H1 (cell line): ENCODE measurements around the gene SPOCK1. TPM values are rescaled to one million over a fixed set of nuclear protein-coding genes. Genes with fewer than 3 reads are reported as not detected.

ENCODE experiments used
- CTCF ChIA-PET: fragments of 300-600 bp; sonication (Branson Sonifier 250); formaldehyde crosslinking; loops from one replicate; lab custom pipeline; 2021; ENCODE audit not compliant: partially characterized antibody; lab: Charles Lee
- POLR2A ChIA-PET: fragments of 300-600 bp; sonication (Branson Sonifier 250); formaldehyde crosslinking; loops from one replicate; lab custom pipeline; 2021; ENCODE audit warnings: inconsistent platforms; ENCODE audit not compliant: partially characterized antibody; lab: Charles Lee
- DNase-seq, 2 experiments: peaks; one replicate each; pipeline versions ENCODE4 v3.0.0 to v3.0.0-alpha.2; 2010 to 2022; ENCODE audit warnings: low spot score in 2 of 2, low read depth in 1 of 2, mixed read lengths in 1 of 2
- FAIRE-seq: peaks from 2 replicates; lab custom pipeline; 2011; peaks lifted over from hg19 to GRCh38; lab: Jason Lieb, UNC
- H2AFZ ChIP-seq: 2 replicates; pipeline ENCODE4 v1.8.1; 2012; ENCODE audit warnings: low read length, inconsistent platforms
- H2AK5ac ChIP-seq: 2 replicates; pipeline ENCODE4 v1.6.1; 2013; ENCODE audit warnings: low read depth, low read length
- H2BK120ac ChIP-seq: replicated peaks from 2 replicates; pipeline ENCODE3; 2013; ENCODE audit warnings: low read depth, low read length, inconsistent platforms
- H2BK12ac ChIP-seq: 2 replicates; pipeline ENCODE4 v1.6.1; 2013; ENCODE audit warnings: low read depth, low read length
- H2BK15ac ChIP-seq: 2 replicates; pipeline ENCODE4 v1.6.1; 2013; ENCODE audit warnings: low read length
- H2BK20ac ChIP-seq: 2 replicates; pipeline ENCODE4 v1.6.1; 2013; ENCODE audit warnings: low read length
- H2BK5ac ChIP-seq: 2 replicates; pipeline ENCODE4 v1.6.1; 2013; ENCODE audit warnings: low read depth, low read length
- H3K14ac ChIP-seq: 2 replicates; pipeline ENCODE4 v1.6.1; 2013; ENCODE audit warnings: inconsistent platforms; ENCODE audit not compliant: insufficient read length
- H3K18ac ChIP-seq: 2 replicates; pipeline ENCODE4 v1.6.1; 2013; ENCODE audit warnings: low read length; ENCODE audit errors: extremely low read depth
- H3K23ac ChIP-seq: 2 replicates; pipeline ENCODE4 v1.6.1; 2013; ENCODE audit warnings: inconsistent platforms; ENCODE audit not compliant: insufficient read length
- H3K23me2 ChIP-seq: 2 replicates; pipeline ENCODE4 v1.6.1; 2013; ENCODE audit warnings: low read depth, low read length
- H3K27ac ChIP-seq: 2 replicates; pipeline ENCODE4 v1.6.1; 2011; ENCODE audit warnings: low read depth, low read length, inconsistent platforms
- H3K27me3 ChIP-seq, 4 experiments: replicated peaks in 1 of 4; 1 replicate in 1 of 4; 2 replicates in 3 of 4; pipeline versions ENCODE4 v1.6.1 to v1.8.1; 2011 to 2013; ENCODE audit warnings: low read length in 3 of 4, mild to moderate bottlenecking in 3 of 4, inconsistent platforms in 2 of 4, mixed read lengths in 2 of 4, moderate library complexity in 1 of 4; ENCODE audit not compliant: control insufficient read depth in 3 of 4, insufficient read depth in 3 of 4; ENCODE audit errors: extremely low read depth in 1 of 4
- H3K36me3 ChIP-seq, 4 experiments: 2 replicates each; pipeline versions ENCODE4 v1.6.1 to v1.8.1; 2011 to 2013; ENCODE audit warnings: mild to moderate bottlenecking in 4 of 4, low read length in 3 of 4, moderate library complexity in 2 of 4, control low read depth in 1 of 4, inconsistent platforms in 1 of 4; ENCODE audit not compliant: insufficient read depth in 4 of 4, control insufficient read depth in 2 of 4
- H3K4ac ChIP-seq: replicated peaks from 2 replicates; pipeline ENCODE3; 2013; ENCODE audit warnings: low read length, low read depth, mixed read lengths, inconsistent platforms; ENCODE audit not compliant: insufficient read length
- H3K4me1 ChIP-seq, 4 experiments: replicated peaks in 1 of 4; 1 replicate in 1 of 4; 2 replicates in 3 of 4; pipeline versions ENCODE4 v1.6.1 to v1.8.1; 2011 to 2013; ENCODE audit warnings: low read length in 3 of 4, inconsistent platforms in 2 of 4, mixed read lengths in 1 of 4; ENCODE audit not compliant: insufficient read depth in 4 of 4, control insufficient read depth in 3 of 4
- H3K4me2 ChIP-seq, 2 experiments: 2 replicates each; pipeline versions ENCODE4 v1.6.1 to v1.8.1; 2011 to 2013; ENCODE audit warnings: low read depth in 2 of 2, low read length in 2 of 2, control low read depth in 1 of 2, inconsistent platforms in 1 of 2, mild to moderate bottlenecking in 1 of 2; ENCODE audit not compliant: insufficient read depth in 1 of 2
- H3K4me3 ChIP-seq, 4 experiments: fragments of 200-600, 300-600 bp in 1 of 4; sonication (generic), shearing (Covaris generic), sonication (Bioruptor Twin) in 1 of 4; 2 replicates each; pipeline versions ENCODE4 v1.5.1 to v1.8.1; 2011 to 2016; ENCODE audit warnings: low read length in 4 of 4, low read depth in 3 of 4, control low read depth in 2 of 4, inconsistent platforms in 2 of 4, mild to moderate bottlenecking in 2 of 4, mixed read lengths in 1 of 4, moderate library complexity in 1 of 4; ENCODE audit not compliant: insufficient read depth in 2 of 4; ENCODE audit errors: extremely low read depth in 1 of 4
- H3K56ac ChIP-seq: replicated peaks from 2 replicates; pipeline ENCODE3; 2013; ENCODE audit warnings: low read depth, mild to moderate bottlenecking, mixed read lengths, low read length, inconsistent platforms; ENCODE audit not compliant: insufficient read length
- H3K79me1 ChIP-seq: 2 replicates; pipeline ENCODE4 v1.6.1; 2013; ENCODE audit warnings: low read depth, low read length, control low read depth
- H3K79me2 ChIP-seq, 2 experiments: 2 replicates each; pipeline versions ENCODE4 v1.6.1 to v1.8.1; 2012 to 2013; ENCODE audit warnings: low read length in 2 of 2, mild to moderate bottlenecking in 2 of 2, inconsistent platforms in 1 of 2; ENCODE audit not compliant: insufficient read depth in 2 of 2, control insufficient read depth in 1 of 2
- H3K9ac ChIP-seq, 4 experiments: replicated peaks in 1 of 4; 1 replicate in 1 of 4; 2 replicates in 3 of 4; pipeline versions ENCODE4 v1.6.1 to v1.8.1; 2011 to 2013; ENCODE audit warnings: low read depth in 3 of 4, low read length in 3 of 4, control low read depth in 2 of 4, mild to moderate bottlenecking in 2 of 4, moderate library complexity in 2 of 4, inconsistent platforms in 1 of 4; ENCODE audit errors: extremely low read depth in 1 of 4
- H3K9me3 ChIP-seq, 2 experiments: 2 replicates each; pipeline versions ENCODE4 v1.6.1 to v1.8.1; 2012 to 2013; ENCODE audit warnings: mild to moderate bottlenecking in 2 of 2, moderate library complexity in 2 of 2, control low read depth in 1 of 2, inconsistent platforms in 1 of 2, low read depth in 1 of 2, low read length in 1 of 2, mixed read lengths in 1 of 2; ENCODE audit not compliant: insufficient read depth in 2 of 2
- H4K20me1 ChIP-seq, 2 experiments: replicated peaks in 1 of 2; 2 replicates each; pipeline versions ENCODE3 to v1.8.1; 2011 to 2013; ENCODE audit warnings: inconsistent platforms in 2 of 2, low read length in 2 of 2, mild to moderate bottlenecking in 1 of 2; ENCODE audit not compliant: insufficient read depth in 2 of 2, control insufficient read depth in 1 of 2
- H4K5ac ChIP-seq: 2 replicates; pipeline ENCODE4 v1.6.1; 2013; ENCODE audit warnings: low read length, low read depth, mixed read lengths, inconsistent platforms; ENCODE audit not compliant: insufficient read length
- H4K8ac ChIP-seq: 2 replicates; pipeline ENCODE4 v1.8.0; 2013; ENCODE audit warnings: mild to moderate bottlenecking, moderate library complexity, low read length, inconsistent platforms; ENCODE audit not compliant: insufficient read depth; ENCODE audit errors: extremely low read depth
- H4K91ac ChIP-seq: replicated peaks from 2 replicates; pipeline ENCODE3; 2013; ENCODE audit warnings: low read length, mixed read lengths, inconsistent platforms; ENCODE audit not compliant: insufficient read length
- KDM4A ChIP-seq: IDR thresholded peaks from one replicate; pipeline ENCODE4 v1.7.1; 2012; ENCODE audit warnings: low read depth, mild to moderate bottlenecking, moderate library complexity, low read length, inconsistent platforms; ENCODE audit not compliant: severe bottlenecking
- WGBS, 2 experiments: shearing (Covaris generic) in 1 of 2; methylation state at CpG; one replicate each; pipeline versions ENCODE4 v1.1.6 to v1.1.7; 2013 to 2015; ENCODE audit warnings: low lambda C conversion rate in 2 of 2, mixed read lengths in 2 of 2, inconsistent platforms in 1 of 2, low coverage in 1 of 2, missing lambda C conversion rate in 1 of 2; ENCODE audit not compliant: insufficient replicate concordance in 2 of 2, insufficient coverage in 1 of 2, insufficient read length in 1 of 2; ENCODE audit errors: extremely low coverage in 1 of 2, missing lambda C conversion rate in 1 of 2; 5-methylcytosine and 5-hydroxymethylcytosine counted together
- polyA plus RNA-seq, 7 experiments: library from polyadenylated mRNA; depleted of rRNA in 3 of 7; stranded (reverse) in 5 of 7; unstranded in 2 of 7; fragments of >200 nt in 5 of 7; fragments of 200-250 nt in 2 of 7; gene quantifications; 1 replicate in 5 of 7; 2 replicates in 1 of 7; 4 replicates in 1 of 7; pipeline versions ENCODE4 v1.2.1 to v1.2.3, GENCODE V29; 2011 to 2013; ENCODE audit warnings: missing spikeins in 2 of 7, mixed read lengths in 2 of 7
- total RNA-seq: library from RNA; stranded (reverse); fragmentation: NEBNext Ultra II Directional; extraction: Animal tissue kit (Norgen Biotek cat#: 25700); gene quantifications from 2 replicates; pipeline ENCODE4 v1.2.1, GENCODE V29; 2021

Gene SPOCK1
- total and polyA plus RNA-seq, 2 of the 8 experiments (the other 6 are each of a cell fraction or from before 2014, with no cell fraction given) = 6.9 to 18.1 TPM

- H3K23me2 ChIP-seq = no peaks in the 10 kb centered on the region
- H3K23ac ChIP-seq = no peak overlapping the region
- H2BK20ac ChIP-seq = no peak overlapping the region
- no peaks in the 10 kb centered on the region for H3K79me2 ChIP-seq
- H3K4me2 ChIP-seq = no peak overlapping the region
- FAIRE-seq = no peak
- no peak overlapping the region for H2BK15ac ChIP-seq
- H4K20me1 ChIP-seq = no peaks in the 10 kb centered on the region
- H3K4me3 ChIP-seq = no peak overlapping the region
- WGBS, 2 experiments = 98% methylated on average over 2 of the region's 2 CpGs; no CpG with 5 or more reads in 1 of the 2 experiments
- H3K9ac ChIP-seq = no peak overlapping the region
- no peak overlapping the region for H3K14ac ChIP-seq
- 0 out of 4 replicates have a peak, but pooled peaks cover 0 to 4% of the 10 kb centered on the region in 2 experiments for H3K9me3 ChIP-seq
- DNase-seq = no peak
- no peak overlapping the region for H2BK5ac ChIP-seq
- no peaks in the 10 kb centered on the region for H3K27me3 ChIP-seq
- ChIA-PET CTCF (no interaction called here), POLR2A (no interaction called here)
- H2BK120ac ChIP-seq = no peak overlapping the region
- no peak overlapping the region for H4K91ac ChIP-seq
- H4K8ac ChIP-seq = no peak overlapping the region
- no peak for TF ChIP-seq KDM4A
- no peak overlapping the region for H3K4ac ChIP-seq
- H2AK5ac ChIP-seq = peak overlapping the region; percentile 53; the same call in 1 of the 2 replicates
- H3K56ac ChIP-seq = no peak overlapping the region
- H2AFZ ChIP-seq = no peak overlapping the region
- H3K79me1 ChIP-seq = no peaks in the 10 kb centered on the region
- H3K27ac ChIP-seq = no peak overlapping the region
- no peaks in the 10 kb centered on the region for H3K36me3 ChIP-seq
- H3K4me1 ChIP-seq = no peaks in the 10 kb centered on the region
- H2BK12ac ChIP-seq = no peak overlapping the region
- no peak overlapping the region for H3K18ac ChIP-seq
- H4K5ac ChIP-seq = no peak overlapping the region
Observed at GRCh38 chr5:137129886-137130680, 369.0 kb downstream of the SPOCK1 start.
